GM19467 (cell line): Measurements from ENCODE around the gene TNRC6B.
"Not testable (repeated sequence)": the region's sequence is repeated elsewhere in the genome, so short reads cannot be mapped to it uniquely, and the experiment has no call there.

Source experiments
- ATAC-seq: cut with Tn5 transposase; IDR thresholded peaks from one replicate; pipeline ENCODE4 v1.9.1; 2021; ENCODE audit warnings: mild to moderate bottlenecking, moderate library complexity; ENCODE audit not compliant: unreplicated experiment

TNRC6B gene, protein sequence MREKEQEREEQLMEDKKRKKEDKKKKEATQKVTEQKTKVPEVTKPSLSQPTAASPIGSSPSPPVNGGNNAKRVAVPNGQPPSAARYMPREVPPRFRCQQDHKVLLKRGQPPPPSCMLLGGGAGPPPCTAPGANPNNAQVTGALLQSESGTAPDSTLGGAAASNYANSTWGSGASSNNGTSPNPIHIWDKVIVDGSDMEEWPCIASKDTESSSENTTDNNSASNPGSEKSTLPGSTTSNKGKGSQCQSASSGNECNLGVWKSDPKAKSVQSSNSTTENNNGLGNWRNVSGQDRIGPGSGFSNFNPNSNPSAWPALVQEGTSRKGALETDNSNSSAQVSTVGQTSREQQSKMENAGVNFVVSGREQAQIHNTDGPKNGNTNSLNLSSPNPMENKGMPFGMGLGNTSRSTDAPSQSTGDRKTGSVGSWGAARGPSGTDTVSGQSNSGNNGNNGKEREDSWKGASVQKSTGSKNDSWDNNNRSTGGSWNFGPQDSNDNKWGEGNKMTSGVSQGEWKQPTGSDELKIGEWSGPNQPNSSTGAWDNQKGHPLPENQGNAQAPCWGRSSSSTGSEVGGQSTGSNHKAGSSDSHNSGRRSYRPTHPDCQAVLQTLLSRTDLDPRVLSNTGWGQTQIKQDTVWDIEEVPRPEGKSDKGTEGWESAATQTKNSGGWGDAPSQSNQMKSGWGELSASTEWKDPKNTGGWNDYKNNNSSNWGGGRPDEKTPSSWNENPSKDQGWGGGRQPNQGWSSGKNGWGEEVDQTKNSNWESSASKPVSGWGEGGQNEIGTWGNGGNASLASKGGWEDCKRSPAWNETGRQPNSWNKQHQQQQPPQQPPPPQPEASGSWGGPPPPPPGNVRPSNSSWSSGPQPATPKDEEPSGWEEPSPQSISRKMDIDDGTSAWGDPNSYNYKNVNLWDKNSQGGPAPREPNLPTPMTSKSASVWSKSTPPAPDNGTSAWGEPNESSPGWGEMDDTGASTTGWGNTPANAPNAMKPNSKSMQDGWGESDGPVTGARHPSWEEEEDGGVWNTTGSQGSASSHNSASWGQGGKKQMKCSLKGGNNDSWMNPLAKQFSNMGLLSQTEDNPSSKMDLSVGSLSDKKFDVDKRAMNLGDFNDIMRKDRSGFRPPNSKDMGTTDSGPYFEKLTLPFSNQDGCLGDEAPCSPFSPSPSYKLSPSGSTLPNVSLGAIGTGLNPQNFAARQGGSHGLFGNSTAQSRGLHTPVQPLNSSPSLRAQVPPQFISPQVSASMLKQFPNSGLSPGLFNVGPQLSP (N-terminal part only)

DNA sequence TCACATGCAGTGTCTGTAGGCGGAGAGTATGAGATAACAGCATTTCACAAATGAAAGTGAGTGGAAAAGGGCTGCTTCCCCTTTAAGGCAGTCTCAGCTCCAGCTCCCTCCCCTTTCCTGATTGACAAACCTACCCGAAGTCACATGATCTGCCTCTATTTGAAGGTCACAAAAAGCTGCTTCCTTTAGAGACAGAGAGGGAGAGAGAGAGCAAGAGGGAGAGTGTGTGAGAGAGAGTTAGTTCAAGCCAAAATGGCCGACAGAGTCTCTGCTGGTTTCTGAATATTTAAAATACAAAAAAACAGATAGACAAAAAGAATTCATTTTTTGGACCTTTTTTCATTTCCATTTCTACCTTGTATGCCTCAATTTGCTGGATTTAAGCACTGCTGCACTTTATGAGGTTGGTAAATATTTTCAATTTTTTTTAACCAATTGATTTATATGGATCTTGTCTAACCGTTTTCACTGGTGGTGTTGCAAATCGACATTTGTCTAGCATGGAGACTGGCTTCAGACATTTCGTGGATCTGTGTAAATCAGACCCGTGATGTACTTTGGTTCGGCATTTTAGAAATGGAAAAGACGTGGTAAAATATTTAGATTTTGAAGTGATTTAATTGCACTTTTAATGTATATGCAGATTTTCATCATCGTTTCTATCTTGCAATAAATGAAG lies at the start of gene TNRC6B:
TNRC6B (plus strand) TSS at position 188 of the 679 bp plus-strand sequence; CDS start at position 399, 211 bp downstream.
- peak; percentile 82 for ATAC-seq

- ATAC-seq, result no peak
Observed at GRCh38 chr22:40128989-40129388, 48.7 kb upstream of the TNRC6B start.

GRCh38 chr22:40137132-40137531 lies 40.6 kb upstream of the TNRC6B start:
- no peak for ATAC-seq

GRCh38 chr22:40138866-40139265 lies 38.9 kb upstream of the TNRC6B start:
- ATAC-seq, result no peak

DNA sequence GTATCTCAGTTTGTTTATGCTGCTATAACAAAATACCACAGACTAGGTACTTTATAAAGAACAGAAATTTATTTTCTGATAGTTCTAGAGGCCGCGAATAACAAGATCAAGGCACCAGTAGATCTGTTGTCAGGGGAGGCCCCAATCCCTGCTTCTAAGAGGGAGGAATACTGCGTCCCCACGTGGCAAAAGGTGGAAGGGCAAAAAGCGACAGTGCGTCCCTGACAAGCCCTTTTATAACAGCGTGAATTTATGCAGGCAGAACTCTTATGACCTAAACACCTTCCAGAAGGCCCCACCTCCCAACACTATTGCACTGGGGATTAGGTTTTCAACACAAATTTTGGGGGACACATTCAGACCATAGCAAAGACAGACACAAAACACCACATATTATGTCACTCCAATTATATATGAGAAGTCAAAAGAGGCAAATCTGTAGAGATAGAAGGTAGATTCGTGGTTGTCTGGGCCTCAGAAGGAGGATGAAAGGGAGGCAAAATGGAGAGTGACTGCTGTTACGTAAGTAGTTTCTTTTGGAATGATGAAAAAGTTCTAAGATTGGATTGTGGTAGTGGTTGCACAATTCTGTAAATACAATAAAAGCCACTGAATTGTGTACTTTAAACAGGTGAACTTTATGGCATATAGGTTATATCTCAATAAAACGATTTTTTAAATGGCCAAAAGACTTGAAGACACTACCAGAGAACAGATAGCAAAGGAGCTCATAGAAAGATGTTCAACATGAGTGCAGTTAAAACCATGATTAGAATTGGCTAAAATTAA lies 30.1 kb upstream of the TNRC6B start:
- no peak for ATAC-seq

- no peak for ATAC-seq
Observed at GRCh38 chr22:40153192-40153591, 24.5 kb upstream of the TNRC6B start.

- ATAC-seq, result no peak
Observed at GRCh38 chr22:40153705-40154104, 24.0 kb upstream of the TNRC6B start.

DNA sequence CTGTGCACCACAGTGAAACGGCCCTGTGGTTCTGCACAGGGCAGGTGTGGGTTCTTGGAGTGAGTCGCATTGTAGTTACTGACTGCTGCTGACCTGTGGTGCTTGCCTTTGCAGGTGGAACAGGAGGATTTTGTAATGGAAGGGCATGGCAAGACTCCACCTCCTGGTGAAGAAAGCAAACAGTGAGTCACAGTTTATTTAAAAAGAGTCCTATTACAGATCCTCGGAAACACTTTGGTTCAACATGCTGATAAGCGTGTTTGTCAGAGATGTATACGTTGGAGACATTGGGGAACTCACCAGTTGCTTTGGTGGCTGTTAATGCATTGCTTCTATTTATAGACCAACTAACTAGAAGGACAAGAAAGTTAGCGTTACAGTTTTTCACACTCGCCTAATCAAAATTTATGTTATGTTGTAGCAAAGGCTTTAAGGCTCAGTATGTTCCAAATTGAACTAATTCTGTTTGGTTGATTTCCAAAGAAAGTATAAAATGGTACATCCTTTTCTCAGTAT lies 21.7 kb upstream of the TNRC6B start:
- no peak for ATAC-seq

DNA sequence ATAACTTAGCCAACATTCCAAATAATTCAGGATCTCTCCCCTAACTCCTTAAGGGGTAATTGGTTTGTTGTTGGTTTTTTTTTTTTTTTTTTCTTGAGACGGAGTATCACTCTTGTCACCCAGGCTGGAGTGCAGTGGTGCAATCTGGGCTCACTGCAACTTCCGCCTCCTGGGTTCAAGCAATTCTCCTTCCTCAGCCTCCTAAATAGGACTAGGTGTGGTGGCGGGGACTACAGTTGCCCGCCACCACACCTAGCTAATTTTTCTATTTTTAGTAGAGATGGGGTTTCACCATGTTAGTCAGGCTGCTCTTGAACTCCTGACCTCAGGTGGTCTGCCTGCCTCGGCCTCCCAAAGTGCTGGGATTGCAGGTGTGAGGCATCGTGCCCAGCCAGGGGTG lies 21.0 kb upstream of the TNRC6B start:
- ATAC-seq, result not testable (repeated sequence)

DNA sequence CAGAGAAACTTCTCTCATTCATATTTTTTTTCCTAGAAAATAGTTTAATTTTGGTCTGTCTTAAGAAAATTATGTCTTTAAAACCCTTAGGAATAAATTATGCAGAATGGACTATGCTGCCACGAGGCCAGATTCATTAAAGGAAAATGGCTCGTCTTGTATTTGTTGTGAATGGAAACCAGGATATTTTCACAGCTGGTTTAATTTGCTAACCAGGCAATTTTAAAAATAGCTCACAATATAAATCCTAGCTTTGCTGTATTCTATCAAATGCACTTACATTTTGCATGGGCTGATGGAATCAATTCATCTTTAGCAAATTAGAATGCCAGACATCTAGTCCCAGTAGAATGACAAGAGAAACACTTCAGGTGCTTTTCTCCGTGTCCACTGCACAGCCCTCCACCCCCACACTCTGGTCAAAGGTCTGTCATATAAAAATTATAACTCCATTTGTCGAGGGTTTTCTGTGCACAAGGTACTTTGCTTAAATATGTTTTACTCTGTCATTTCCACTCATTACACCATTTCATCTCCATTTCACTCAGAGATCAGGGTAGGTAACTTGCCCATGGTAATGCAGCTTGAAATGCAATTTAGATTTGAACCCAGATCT lies 20.3 kb upstream of the TNRC6B start:
- no peak for ATAC-seq

- ATAC-seq, result no peak
Observed at GRCh38 chr22:40161194-40161593, 16.5 kb upstream of the TNRC6B start.

GRCh38 chr22:40165537-40165936 lies 12.2 kb upstream of the TNRC6B start:
- not testable (repeated sequence) for ATAC-seq

GRCh38 chr22:40175611-40176244 lies 2.0 kb upstream of the TNRC6B start:
- no peak for ATAC-seq

DNA sequence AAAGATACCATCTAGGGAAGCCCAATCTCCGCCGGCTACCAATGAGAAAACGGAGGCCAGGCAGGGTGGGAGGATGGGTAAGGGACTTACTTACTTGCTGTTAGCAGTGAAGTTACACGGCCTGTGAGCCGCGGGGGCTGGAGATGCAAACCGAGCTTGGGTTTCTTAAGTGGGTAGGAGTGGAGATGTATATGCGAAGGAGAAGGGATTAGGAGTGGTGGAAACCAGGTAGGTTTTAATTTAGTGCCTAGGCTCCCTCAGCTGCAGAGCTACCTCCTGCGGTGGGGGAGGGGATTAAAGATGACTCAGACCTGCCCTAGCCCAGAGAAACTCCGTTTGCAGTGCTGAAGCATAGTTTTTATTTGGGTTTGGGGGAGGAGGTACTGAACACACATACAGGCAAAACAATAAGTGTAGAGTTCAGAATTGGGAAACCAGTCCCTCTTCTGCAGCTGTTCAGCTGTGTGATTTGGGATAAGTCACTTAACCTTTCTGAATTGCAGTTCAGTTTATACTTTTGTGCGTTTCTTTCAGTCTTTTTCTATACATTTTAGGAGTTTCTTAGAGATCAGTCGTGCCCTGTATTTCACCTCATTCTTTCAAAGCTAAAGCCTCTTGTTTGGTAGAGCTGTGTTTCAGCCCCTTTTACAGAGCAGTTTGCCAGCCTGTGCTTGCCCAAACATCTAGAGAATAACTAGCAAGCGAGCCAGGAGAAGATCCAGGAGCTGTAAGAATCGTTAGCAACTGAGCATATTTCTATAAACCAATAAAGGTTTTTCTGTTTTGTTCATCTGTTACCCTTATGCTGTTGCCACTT lies 596 bp upstream of the TNRC6B start:
- ATAC-seq, result no peak

- ATAC-seq, result no peak
Observed at GRCh38 chr22:40178417-40179409, 988 bp downstream of the TNRC6B start.

GRCh38 chr22:40179526-40179925 lies 1.8 kb downstream of the TNRC6B start:
- no peak for ATAC-seq

DNA sequence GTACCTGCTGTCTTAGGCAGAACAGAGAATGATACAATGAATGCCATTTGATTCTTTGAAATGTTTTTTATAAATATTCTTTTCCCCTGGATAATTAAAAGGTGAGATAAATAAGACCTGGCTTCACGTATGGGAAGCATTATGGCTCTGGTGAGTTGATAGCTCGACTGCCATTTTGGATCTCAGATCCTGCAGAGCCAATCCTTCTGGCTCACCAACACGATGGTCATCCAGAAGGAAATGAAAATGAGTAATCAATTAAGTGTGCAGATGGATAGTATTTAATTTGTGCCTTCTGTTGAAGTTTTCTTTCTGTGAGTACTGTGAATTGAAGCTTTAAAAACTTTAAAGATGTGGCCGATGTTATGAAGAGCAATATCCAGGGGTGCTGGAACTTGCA lies 2.7 kb downstream of the TNRC6B start:
- no peak for ATAC-seq
